ENCODE data around the gene RIPOR1.

DNA sequence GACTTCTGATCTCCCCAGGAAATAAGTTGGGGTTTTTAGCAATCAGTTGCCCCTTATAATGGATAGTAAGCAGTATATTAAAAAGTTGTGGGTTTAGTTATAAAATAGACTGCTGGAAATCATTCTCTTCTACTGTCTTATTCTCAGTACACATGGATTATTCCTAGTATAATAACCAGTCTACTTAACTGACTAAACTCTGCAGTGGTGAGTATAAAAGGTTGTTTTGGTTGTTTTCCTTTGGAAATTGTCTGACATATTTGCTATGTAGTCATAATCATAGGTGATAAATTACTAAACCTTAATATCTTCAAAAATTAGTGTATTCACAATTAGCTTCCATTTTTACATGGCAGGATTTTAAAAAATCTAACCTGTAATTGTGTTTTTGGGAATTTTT, 65.1 kb downstream of the RIPOR1 start:
- TF ChIP-seq, protein P1, sequence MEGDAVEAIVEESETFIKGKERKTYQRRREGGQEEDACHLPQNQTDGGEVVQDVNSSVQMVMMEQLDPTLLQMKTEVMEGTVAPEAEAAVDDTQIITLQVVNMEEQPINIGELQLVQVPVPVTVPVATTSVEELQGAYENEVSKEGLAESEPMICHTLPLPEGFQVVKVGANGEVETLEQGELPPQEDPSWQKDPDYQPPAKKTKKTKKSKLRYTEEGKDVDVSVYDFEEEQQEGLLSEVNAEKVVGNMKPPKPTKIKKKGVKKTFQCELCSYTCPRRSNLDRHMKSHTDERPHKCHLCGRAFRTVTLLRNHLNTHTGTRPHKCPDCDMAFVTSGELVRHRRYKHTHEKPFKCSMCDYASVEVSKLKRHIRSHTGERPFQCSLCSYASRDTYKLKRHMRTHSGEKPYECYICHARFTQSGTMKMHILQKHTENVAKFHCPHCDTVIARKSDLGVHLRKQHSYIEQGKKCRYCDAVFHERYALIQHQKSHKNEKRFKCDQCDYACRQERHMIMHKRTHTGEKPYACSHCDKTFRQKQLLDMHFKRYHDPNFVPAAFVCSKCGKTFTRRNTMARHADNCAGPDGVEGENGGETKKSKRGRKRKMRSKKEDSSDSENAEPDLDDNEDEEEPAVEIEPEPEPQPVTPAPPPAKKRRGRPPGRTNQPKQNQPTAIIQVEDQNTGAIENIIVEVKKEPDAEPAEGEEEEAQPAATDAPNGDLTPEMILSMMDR (conservative IDR thresholded peaks at IDR 0.05), result no peak
- no peak for TF ChIP-seq ZFX (IDR thresholded peaks at IDR 0.05)
